Smooth muscle cell (in vitro differentiated cells): Measurements from ENCODE around the gene IBTK. TPM values are rescaled to one million over a fixed set of nuclear protein-coding genes. Genes with fewer than 3 reads are reported as not detected.
"Not testable (repeated sequence)": the region's sequence is repeated elsewhere in the genome, so short reads cannot be mapped to it uniquely, and the experiment has no call there.

Experiments used
- DNase-seq: peaks from one replicate; lab custom pipeline; 2025; ENCODE audit not compliant: unreplicated experiment; lab: John Stamatoyannopoulos, UW
- H2AFZ ChIP-seq: fragments of 200-600 bp; sonication (generic); 2 replicates; pipeline ENCODE4 v1.6.0; 2016; ENCODE audit warnings: antibody characterized with exemption, low read depth, mild to moderate bottlenecking
- H3F3A ChIP-seq: fragments of 200-600 bp; sonication (generic); 2 replicates; pipeline ENCODE4 v1.6.0; 2017; ENCODE audit warnings: antibody characterized with exemption, low read depth
- H3K27ac ChIP-seq: fragments of 200-600 bp; sonication (generic); 2 replicates; pipeline ENCODE4 v1.5.1; 2016; ENCODE audit warnings: low read depth, mild to moderate bottlenecking
- H3K27me3 ChIP-seq: fragments of 200-600 bp; sonication (generic); 2 replicates; pipeline ENCODE4 v1.6.1; 2016; ENCODE audit warnings: low read depth, mild to moderate bottlenecking
- H3K36me3 ChIP-seq: fragments of 200-600 bp; sonication (generic); 2 replicates; pipeline ENCODE4 v1.5.1; 2016; ENCODE audit warnings: low read depth
- H3K4me1 ChIP-seq: fragments of 200-600 bp; sonication (generic); 2 replicates; pipeline ENCODE4 v1.5.1; 2016; ENCODE audit warnings: low read depth
- H3K4me2 ChIP-seq: fragments of 200-600 bp; sonication (generic); 2 replicates; pipeline ENCODE4 v1.6.0; 2016; ENCODE audit warnings: mild to moderate bottlenecking
- H3K4me3 ChIP-seq: fragments of 200-600 bp; sonication (generic); 2 replicates; pipeline ENCODE4 v1.5.1; 2016; ENCODE audit warnings: mild to moderate bottlenecking
- H3K79me2 ChIP-seq: fragments of 200-600 bp; sonication (generic); 2 replicates; pipeline ENCODE4 v1.6.0; 2016; ENCODE audit warnings: low read depth, mild to moderate bottlenecking
- H3K9ac ChIP-seq: fragments of 200-600 bp; sonication (generic); 2 replicates; pipeline ENCODE4 v1.6.0; 2016; ENCODE audit warnings: low read depth
- H3K9me3 ChIP-seq: fragments of 200-600 bp; sonication (generic); replicated peaks from 2 replicates; pipeline ENCODE4 v1.5.1; 2016; ENCODE audit warnings: low read depth
- H4K20me1 ChIP-seq: fragments of 200-600 bp; sonication (generic); 2 replicates; pipeline ENCODE4 v1.6.0; 2016; ENCODE audit warnings: low read depth
- WGBS: methylation state at CpG from one replicate; pipeline ENCODE4 v1.1.7; 2016; ENCODE audit warnings: low lambda C conversion rate; 5-methylcytosine and 5-hydroxymethylcytosine counted together
- polyA plus RNA-seq: library from polyadenylated mRNA; unstranded; fragments of >200 nt; fragmentation: Nextera tagmentation; extraction: Ambion mirVana; gene quantifications from 2 replicates; pipeline ENCODE4 v1.2.1, GENCODE V29; 2016
- total RNA-seq: library from RNA; depleted of rRNA; stranded (reverse); fragments of >200 nt; gene quantifications from 2 replicates; pipeline ENCODE4 v1.2.3, GENCODE V29; 2014
- TF ChIP-seq, protein P1 (sequence below): fragments of 200-600 bp; sonication (generic); IDR thresholded peaks from 2 replicates; pipeline ENCODE4 v1.5.1; 2017; ENCODE audit warnings: borderline replicate concordance, mild to moderate bottlenecking, antibody characterized with exemption; ENCODE audit not compliant: insufficient read depth, poor library complexity, severe bottlenecking

Gene IBTK
- total and polyA plus RNA-seq, 2 experiments from 2014 or later = 21.6 to 50.7 TPM

DNA sequence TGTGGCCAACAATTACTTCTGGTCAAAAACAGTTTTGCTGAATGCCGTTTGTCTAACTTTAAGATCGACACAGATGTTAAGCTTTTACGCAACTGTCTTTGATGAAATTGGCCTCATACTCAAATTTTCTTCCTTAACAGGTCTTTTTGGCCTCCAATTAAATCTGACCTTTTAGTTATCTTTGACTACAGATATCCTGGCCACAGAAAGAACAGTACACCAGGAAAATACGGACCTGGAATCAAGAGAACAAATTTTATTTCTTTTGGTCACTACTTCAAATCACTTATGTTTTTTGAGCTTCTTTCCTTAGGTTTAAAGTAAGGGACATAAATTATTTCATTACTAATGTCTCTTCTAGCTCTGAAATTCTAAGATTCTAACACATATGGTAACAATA is 49.8 kb downstream of the IBTK start:
- Histone ChIP-seq H3K4me1 (peaks cover 4% of the 10 kb centered on the region), H3K79me2 (no peaks in the 10 kb centered on the region), H3K27me3 (no peaks in the 10 kb centered on the region), H3K4me2 (no peak overlapping the region), H3K9me3 (no peaks in the 10 kb centered on the region), H2AFZ (no peak overlapping the region), H4K20me1 (no peaks in the 10 kb centered on the region), H3K4me3 (no peak overlapping the region), H3F3A (peaks cover 4% of the 10 kb centered on the region), H3K9ac (no peak overlapping the region), H3K36me3 (peaks cover 34% of the 10 kb centered on the region), H3K27ac (peak overlapping the region; percentile 75)
- DNase-seq = no peak
- TF ChIP-seq, protein P1, sequence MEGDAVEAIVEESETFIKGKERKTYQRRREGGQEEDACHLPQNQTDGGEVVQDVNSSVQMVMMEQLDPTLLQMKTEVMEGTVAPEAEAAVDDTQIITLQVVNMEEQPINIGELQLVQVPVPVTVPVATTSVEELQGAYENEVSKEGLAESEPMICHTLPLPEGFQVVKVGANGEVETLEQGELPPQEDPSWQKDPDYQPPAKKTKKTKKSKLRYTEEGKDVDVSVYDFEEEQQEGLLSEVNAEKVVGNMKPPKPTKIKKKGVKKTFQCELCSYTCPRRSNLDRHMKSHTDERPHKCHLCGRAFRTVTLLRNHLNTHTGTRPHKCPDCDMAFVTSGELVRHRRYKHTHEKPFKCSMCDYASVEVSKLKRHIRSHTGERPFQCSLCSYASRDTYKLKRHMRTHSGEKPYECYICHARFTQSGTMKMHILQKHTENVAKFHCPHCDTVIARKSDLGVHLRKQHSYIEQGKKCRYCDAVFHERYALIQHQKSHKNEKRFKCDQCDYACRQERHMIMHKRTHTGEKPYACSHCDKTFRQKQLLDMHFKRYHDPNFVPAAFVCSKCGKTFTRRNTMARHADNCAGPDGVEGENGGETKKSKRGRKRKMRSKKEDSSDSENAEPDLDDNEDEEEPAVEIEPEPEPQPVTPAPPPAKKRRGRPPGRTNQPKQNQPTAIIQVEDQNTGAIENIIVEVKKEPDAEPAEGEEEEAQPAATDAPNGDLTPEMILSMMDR = no peak
- 72% methylated on average over 4 of the region's 4 CpGs for WGBS

DNA sequence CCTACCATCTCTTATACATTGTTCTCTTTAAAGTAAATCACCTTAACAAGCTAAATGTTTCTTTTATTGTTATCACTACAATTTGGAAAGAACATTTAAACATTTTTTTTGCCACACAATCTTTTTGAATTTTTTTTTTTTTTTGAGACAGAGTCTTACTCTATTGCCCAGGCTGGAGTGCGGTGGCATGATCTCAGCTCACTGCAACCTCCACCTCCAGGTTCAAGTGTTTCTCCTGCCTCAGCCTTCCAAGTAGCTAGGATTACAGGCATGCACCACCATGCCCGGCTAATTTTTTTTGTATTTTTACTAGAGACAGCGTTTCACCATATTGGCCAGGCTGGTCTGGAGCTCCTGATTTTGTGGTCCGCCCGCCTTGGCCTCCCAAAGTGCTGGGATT is 50.3 kb downstream of the IBTK start:
- not testable (repeated sequence) for H3K27me3 ChIP-seq, H3K4me1 ChIP-seq, H3K79me2 ChIP-seq, H3K9ac ChIP-seq, H3F3A ChIP-seq, DNase-seq, H3K9me3 ChIP-seq, H3K4me3 ChIP-seq, H4K20me1 ChIP-seq, H2AFZ ChIP-seq
- peak overlapping the region; percentile 44 for H3K4me2 ChIP-seq
- H3K36me3 ChIP-seq = peaks cover 34% of the 10 kb centered on the region
- peak overlapping the region; percentile 75 for H3K27ac ChIP-seq
- 98% methylated on average over 5 of the region's 5 CpGs for WGBS

GRCh38 chr6:82196161-82196560 is 51.4 kb downstream of the IBTK start:
- Histone ChIP-seq H3K4me3 (no peak overlapping the region), H3K9me3 (no peaks in the 10 kb centered on the region), H3F3A (peaks cover 4% of the 10 kb centered on the region), H3K27me3 (no peaks in the 10 kb centered on the region), H3K4me2 (peak overlapping the region; percentile 24), H3K27ac (peak overlapping the region; percentile 75), H3K9ac (no peak overlapping the region), H4K20me1 (no peaks in the 10 kb centered on the region), H3K79me2 (peaks cover 3% of the 10 kb centered on the region), H2AFZ (no peak overlapping the region), H3K36me3 (peaks cover 37% of the 10 kb centered on the region), H3K4me1 (peaks cover 4% of the 10 kb centered on the region)
- no peak for DNase-seq
- TF ChIP-seq, protein P1 = no peak

DNA sequence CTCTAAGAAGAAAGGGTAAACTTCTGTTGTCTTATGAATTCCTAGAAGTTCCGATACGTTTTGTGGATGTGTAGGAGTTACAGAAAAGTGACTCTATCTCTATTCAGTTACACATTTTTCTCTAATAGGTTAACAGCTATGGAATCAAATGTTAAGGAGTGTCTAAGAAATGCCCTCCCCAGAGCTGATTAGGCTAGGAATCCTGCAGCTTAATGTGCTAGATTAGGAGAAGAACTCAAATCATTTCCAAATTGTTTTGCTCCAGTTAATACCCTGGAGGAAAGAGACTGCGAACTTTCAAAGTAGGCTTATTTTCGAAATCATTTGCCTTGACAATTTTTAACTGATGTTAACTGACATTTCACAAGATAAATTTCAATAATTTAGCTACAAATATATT is 51.9 kb downstream of the IBTK start:
- Histone ChIP-seq H3K4me2 (no peak overlapping the region), H3K36me3 (peaks cover 40% of the 10 kb centered on the region), H3K9ac (peak overlapping the region; percentile 3), H2AFZ (no peak overlapping the region), H3K4me3 (no peak overlapping the region), H3K4me1 (peaks cover 4% of the 10 kb centered on the region), H3K9me3 (no peaks in the 10 kb centered on the region), H3K27me3 (no peaks in the 10 kb centered on the region), H3K79me2 (peaks cover 6% of the 10 kb centered on the region), H3F3A (peaks cover 4% of the 10 kb centered on the region), H3K27ac (peak overlapping the region; percentile 75), H4K20me1 (no peaks in the 10 kb centered on the region)
- no peak for DNase-seq
- 49% methylated on average over 4 of the region's 4 CpGs for WGBS
- TF ChIP-seq, protein P1 = no peak
